Measurements from ENCODE around the gene AK4. TPM values are rescaled to one million over a fixed set of nuclear protein-coding genes. Genes with fewer than 3 reads are reported as not detected.

Gene AK4
- total RNA-seq, 1 experiment from 2014 or later: 23.7 TPM

- DNase-seq (ENCODE audit: low read depth, low spot score): no peak
- in situ Hi-C loops (cut with HindIII; ENCODE audit: low pct_unique_long_range_greater_than_20kb, low sequenced_read_pairs): no loop called here
These were observed 19.7 kb downstream of the AK4 start for GRCh38 chr1:65167586-65168242.

DNA sequence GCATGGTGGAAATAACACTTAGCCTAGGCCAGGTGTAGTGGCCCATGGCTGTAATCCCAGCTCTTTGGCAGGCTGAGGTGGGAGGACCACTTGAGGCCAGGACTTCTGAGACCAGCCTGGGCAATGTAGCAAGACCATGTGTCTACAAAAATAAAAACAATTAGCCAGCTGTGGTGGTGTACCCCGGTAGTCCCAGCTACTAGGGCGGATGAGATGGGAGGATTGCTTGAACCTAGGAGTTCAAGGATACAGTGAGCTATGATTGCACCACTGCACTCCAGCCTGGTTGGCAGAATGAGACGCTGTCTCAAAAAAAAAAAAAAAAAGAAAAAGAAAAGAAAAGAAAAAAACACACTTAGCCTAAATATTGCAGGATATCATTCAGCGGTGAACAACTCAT is 20.9 kb downstream of the AK4 start:
- in situ Hi-C loops (cut with HindIII; ENCODE audit: low pct_unique_long_range_greater_than_20kb, low sequenced_read_pairs): no loop called here
- DNase-seq (ENCODE audit: low read depth, low spot score): no peak

DNA sequence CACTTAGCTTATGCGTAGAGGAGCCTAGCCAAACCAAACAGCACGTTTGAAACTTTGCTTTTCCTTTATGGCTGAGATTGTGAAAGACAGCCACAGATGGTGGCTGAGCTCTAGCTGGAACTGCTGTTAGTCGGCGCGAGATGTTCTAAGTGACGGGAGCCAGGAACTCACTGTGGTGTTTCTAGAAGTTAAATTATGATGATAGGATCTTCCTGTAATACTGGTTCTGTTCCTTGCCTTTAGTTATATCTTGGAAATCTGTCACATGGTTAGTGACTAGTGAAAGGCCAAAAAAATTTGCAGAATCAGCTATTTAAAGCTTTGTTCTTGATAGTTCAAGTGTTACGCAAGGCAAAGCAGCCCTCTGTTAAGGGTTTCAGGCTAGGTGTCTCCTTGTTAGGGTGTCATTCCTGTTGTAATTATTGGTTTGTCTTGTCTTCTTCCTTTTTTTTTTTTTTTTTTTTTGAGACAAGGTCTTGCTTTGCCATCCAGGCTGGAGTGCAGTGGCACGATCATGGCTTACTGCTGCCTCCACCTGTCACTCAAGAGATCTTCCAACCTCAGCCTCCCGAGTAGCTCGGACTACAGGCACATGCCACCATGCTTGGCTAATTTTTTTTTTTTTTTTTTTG is 22.6 kb downstream of the AK4 start:
- in situ Hi-C loops (cut with HindIII; ENCODE audit: low pct_unique_long_range_greater_than_20kb, low sequenced_read_pairs): no loop called here
- DNase-seq (ENCODE audit: low read depth, low spot score): no peak

GRCh38 chr1:65172936-65173690 is 25.1 kb downstream of the AK4 start:
- in situ Hi-C loops (cut with HindIII; ENCODE audit: low pct_unique_long_range_greater_than_20kb, low sequenced_read_pairs): no loop called here
- DNase-seq (ENCODE audit: low read depth, low spot score): no peak

GRCh38 chr1:65174585-65174984 is 26.6 kb downstream of the AK4 start:
- peak; percentile 92 for DNase-seq (ENCODE audit: low read depth, low spot score)
- in situ Hi-C loops (cut with HindIII; ENCODE audit: low pct_unique_long_range_greater_than_20kb, low sequenced_read_pairs): no loop called here

DNA sequence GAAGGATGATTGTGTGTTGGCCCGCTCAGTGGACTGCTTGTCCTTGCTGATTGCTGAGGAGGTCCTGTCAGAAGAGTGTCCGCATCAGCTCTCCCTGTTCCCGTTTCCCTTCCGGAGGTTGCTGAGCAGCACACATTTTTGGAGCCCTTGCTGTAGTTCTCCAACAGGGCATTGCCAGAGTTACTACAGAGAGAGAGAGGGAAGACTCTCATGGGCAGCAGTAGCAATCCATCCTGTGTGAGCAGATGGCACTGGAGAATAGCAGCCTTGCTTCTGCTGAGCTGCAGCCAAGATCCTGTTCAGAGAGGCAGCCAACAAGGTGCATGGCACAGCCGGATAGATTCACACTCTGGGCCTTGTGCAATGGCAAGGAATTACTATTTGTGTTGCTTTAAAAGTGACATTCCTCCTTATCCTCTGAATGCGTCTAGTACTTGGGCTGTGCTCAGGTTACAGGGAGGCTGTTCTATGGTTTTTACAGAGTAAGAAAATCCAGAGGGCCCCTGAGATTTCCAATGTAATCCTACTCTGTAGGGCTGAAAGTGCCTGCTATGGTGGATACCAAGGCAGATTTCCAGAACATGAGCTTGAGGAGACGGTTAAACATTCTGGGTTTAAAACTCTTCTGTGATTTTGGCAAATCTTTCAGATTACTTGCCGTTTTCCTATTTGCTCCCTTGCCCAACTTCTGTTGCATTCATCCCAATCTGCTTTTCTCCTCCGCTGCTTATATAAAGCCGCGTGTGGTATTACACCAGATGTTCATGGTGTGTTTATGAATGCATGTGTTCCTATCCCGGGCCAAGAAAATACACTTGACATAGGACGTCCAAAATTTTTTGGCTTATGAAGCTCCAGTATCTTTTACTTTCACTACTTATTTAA is 27.4 kb downstream of the AK4 start:
- in situ Hi-C loops (cut with HindIII; ENCODE audit: low pct_unique_long_range_greater_than_20kb, low sequenced_read_pairs): no loop called here
- no peak for DNase-seq (ENCODE audit: low read depth, low spot score)

GRCh38 chr1:65176056-65176450 is 28.1 kb downstream of the AK4 start:
- in situ Hi-C loops (cut with HindIII; ENCODE audit: low pct_unique_long_range_greater_than_20kb, low sequenced_read_pairs): no loop called here

GRCh38 chr1:65176591-65176990 is 28.6 kb downstream of the AK4 start:
- in situ Hi-C loops (cut with HindIII; ENCODE audit: low pct_unique_long_range_greater_than_20kb, low sequenced_read_pairs): no loop called here
- DNase-seq (ENCODE audit: low read depth, low spot score): no peak

More at GRCh38 chr1:65176056-65176450, 28.1 kb downstream of the AK4 start:
- no peak for DNase-seq (ENCODE audit: low read depth, low spot score)

- DNase-seq (ENCODE audit: low read depth, low spot score): peak; percentile 76
- in situ Hi-C loops (cut with HindIII; ENCODE audit: low pct_unique_long_range_greater_than_20kb, low sequenced_read_pairs): no loop called here
These were observed 29.5 kb downstream of the AK4 start for GRCh38 chr1:65177457-65177856.

DNA sequence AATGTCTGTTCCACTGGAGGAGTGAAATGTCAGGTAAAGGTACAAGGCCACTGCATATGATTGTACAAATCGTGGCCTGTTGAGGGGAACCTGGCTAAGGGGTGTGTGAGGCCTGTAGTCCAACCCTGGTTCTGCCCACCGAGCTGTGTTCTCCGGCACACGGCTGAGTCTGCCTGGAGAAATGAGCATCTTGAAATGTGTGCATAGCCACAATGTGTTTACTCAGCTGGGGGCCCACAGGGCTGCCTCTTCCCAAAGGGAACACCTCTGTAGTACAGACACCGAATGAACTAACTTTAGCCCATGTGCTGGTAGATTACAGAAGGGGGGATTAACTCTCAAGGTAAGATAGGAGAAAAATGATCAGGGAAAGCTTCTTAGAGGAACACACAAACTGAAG is 30.2 kb downstream of the AK4 start:
- DNase-seq (ENCODE audit: low read depth, low spot score): no peak
- in situ Hi-C loops (cut with HindIII; ENCODE audit: low pct_unique_long_range_greater_than_20kb, low sequenced_read_pairs): no loop called here

- in situ Hi-C loops (cut with HindIII; ENCODE audit: low pct_unique_long_range_greater_than_20kb, low sequenced_read_pairs): no loop called here
- no peak for DNase-seq (ENCODE audit: low read depth, low spot score)
These were observed 31.1 kb downstream of the AK4 start for GRCh38 chr1:65179148-65179547.

DNA sequence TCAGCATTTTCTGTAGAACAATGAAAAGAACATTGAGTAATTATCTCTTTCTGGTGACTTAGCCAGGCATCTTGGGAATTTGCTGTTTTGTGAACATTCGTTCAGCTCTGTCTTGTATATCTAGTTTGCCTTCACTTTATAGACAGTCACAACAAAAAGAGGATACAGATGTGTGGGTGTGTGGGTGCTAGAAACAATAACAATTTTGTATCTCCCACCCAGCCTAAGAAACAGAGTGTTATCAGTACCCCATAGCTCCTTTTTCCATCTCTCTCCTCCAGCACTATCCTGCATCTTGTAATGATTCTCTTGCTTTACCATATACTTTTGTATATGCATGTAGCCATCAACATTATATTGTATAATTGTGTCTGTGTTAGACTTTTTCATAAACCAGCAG is 33.0 kb downstream of the AK4 start:
- in situ Hi-C loops (cut with HindIII; ENCODE audit: low pct_unique_long_range_greater_than_20kb, low sequenced_read_pairs): no loop called here
- DNase-seq (ENCODE audit: low read depth, low spot score): no peak

DNA sequence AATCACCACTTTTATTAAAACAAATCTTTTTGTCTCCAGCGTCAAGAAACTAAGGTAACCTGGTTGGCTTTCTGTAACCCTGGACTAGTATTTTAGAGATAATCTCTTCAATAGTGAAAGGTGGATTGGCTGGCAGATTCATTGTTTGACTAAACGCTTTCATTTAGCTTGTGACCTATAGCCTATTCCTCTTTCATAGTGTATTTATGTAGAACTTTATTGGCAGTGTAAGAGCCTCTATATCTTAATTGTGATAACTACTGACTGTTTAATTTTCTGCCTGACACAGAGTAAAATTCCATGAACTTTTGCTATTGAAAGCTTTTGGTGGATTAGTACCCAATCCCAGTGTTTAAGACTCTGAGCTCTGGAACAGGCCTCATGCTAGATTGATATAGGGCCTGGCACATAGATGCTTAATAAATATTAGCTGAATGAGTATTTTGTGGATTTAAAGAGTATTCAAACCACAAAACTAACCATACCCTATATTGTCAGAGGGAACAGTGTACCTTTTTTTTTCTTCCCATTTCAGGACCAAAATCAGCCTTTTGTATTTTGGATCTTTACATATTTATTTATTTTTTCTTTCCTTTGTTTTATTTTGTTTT is 34.8 kb downstream of the AK4 start:
- in situ Hi-C loops (cut with HindIII; ENCODE audit: low pct_unique_long_range_greater_than_20kb, low sequenced_read_pairs): no loop called here
- DNase-seq (ENCODE audit: low read depth, low spot score): no peak

GRCh38 chr1:65189576-65190115 is 41.6 kb downstream of the AK4 start:
- peak; percentile 11 for DNase-seq (ENCODE audit: low read depth, low spot score)
- in situ Hi-C loops (cut with HindIII; ENCODE audit: low pct_unique_long_range_greater_than_20kb, low sequenced_read_pairs): no loop called here

DNA sequence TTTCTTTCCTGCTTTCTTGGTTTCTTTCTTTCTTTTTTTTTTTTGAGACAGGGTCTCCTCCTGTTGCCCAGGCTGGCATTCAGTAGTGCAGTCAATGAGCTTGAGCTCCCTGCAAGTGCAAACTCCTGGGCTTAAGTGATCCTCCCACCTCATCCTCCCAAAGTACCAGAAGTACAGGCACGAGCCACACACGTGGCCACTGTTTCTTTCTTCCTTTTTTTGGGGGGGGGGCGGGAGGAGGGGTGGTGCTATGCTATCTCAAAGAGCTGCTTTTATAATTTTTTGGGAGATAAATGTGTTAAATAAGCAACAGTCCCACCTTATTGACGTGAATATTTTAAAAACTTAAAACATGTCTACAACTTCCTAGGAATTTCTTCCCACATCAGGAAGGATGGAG is 42.2 kb downstream of the AK4 start:
- in situ Hi-C loops (cut with HindIII; ENCODE audit: low pct_unique_long_range_greater_than_20kb, low sequenced_read_pairs): no loop called here
- no peak for DNase-seq (ENCODE audit: low read depth, low spot score)

- no peak for DNase-seq (ENCODE audit: low read depth, low spot score)
- in situ Hi-C loops (cut with HindIII; ENCODE audit: low pct_unique_long_range_greater_than_20kb, low sequenced_read_pairs): no loop called here
These were observed 45.2 kb downstream of the AK4 start for GRCh38 chr1:65193129-65193695.

Data from SK-MEL-5 (cell line).